Measurements from ENCODE around the gene OR4M1.
"Not testable (repeated sequence)": the region's sequence is repeated elsewhere in the genome, so short reads cannot be mapped to it uniquely, and the experiment has no call there.

The OR4M1 gene
- total RNA-seq, result 0 reads per million in 3 experiments

- DNase-seq, result not testable (repeated sequence)
Measured at GRCh38 chr14:19773204-19773603, at the start of gene OR4M1. Gene OR4M1, plus strand, starts transcription at chr14:19773504. Its CDS starts 6,819 bp downstream, at chr14:19780323.

- no peak for DNase-seq
Measured at GRCh38 chr14:19729359-19729758, 43.9 kb upstream of the OR4M1 start.

- DNase-seq, result no peak
Measured at GRCh38 chr14:19729763-19730162, 43.5 kb upstream of the OR4M1 start.

DNA sequence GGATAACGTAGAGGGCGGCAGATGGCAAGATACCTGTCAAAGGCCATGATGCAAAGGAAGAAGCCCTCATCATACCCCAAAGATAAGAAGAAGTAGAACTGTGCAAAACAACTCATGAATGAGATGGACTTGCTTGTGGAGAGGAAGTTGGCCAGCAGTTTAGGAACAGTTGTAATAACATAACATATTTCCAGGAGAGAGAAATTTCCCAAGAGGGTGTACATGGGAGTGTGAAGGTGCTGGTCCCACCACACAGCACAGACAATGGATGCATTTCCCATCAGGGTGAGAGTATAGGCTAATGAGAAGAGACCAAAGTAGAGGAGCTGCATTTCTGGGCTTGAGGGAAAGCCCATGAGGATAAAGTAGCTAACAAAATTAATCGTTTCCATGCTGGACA, 39.4 kb upstream of the OR4M1 start:
- not testable (repeated sequence) for DNase-seq

- no peak for DNase-seq
Measured at GRCh38 chr14:19743256-19743655, 30.0 kb upstream of the OR4M1 start, which contains the start of gene OR4Q3. Gene OR4Q3, plus strand, starts transcription at chr14:19743571.

DNA sequence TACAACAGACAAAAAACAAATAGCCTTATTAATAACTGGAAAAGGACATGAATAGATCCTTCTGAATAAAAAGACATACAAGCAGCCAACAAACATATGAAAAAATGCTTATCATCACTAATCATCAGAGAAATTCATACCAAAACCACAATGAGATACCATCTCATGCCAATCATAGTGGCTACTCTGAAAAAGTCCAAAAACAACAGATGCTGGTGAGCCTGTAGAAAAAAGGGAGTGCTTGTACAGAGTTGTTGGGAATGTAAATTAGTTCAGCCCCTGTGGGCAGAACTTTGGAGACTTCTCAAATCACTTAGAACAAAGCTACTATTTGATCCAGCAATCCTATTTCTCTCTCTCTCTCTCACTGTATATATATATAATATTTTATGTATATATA, 21.0 kb upstream of the OR4M1 start:
- DNase-seq, result not testable (repeated sequence)

DNA sequence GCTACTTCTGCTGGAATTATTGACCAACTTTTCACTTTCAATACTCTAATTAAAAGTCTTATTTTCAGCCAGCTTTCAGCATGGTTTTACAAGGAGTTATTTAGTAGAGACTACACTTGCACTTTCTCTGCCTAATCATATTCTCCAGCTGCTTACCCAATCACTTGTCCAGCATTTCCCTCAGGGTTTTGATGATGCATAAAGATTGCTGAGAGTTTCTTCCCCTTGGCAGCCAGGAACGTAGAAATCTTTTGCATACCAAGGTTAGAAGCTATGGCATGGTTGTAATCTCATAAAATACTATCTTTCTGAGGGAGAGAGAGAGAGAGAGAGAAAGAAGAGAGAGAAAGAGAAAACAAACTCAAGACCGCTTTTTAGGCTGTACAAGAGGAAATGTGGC, 19.1 kb upstream of the OR4M1 start:
- no peak for DNase-seq

GRCh38 chr14:19771491-19771890, 1.8 kb upstream of the OR4M1 start:
- DNase-seq, result not testable (repeated sequence)

GRCh38 chr14:19771895-19772430, 1.3 kb upstream of the OR4M1 start:
- DNase-seq, result no peak

DNA sequence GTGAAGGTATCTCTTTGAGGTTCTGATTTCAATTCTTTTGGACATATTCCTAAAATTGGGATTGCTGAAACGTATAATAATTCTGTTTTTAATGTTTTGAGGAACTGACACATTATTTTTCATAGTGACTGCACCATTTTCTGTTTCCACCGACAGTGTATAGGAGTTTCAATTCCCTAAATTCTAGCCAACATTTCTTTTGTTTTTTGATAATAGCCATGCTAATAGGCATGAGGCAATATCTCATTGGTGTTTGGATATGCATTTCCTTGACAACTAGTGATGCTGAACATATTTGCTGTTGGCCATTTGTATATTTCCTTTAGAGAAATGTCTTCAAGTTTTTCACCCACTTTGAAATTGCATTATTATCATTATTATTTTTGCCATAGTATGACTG, 850 bp upstream of the OR4M1 start:
- DNase-seq, result not testable (repeated sequence)

GRCh38 chr14:19775587-19775986, 2.3 kb downstream of the OR4M1 start:
- DNase-seq, result no peak

- DNase-seq, result not testable (repeated sequence)
Measured at GRCh38 chr14:19785848-19786247, 12.5 kb downstream of the OR4M1 start.

DNA sequence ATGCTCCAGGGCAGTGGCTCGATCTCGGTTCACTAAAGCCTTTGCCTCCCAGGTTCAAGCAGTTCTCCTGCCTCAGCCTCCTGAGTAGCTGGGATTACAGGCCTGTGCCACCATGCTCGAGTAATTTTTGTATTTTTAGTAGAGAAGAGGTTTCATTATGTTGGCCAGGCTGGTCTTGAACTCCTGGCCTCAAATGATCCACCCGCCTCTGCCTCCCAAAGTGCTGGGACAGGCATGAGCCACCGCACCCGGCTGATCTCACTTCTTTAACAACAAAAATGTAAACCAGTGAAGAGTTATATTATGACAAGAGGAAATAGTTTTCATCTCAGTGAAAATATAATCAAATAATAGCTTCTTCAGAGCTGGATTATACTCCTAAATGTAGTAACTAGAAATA, 14.0 kb downstream of the OR4M1 start:
- not testable (repeated sequence) for DNase-seq

GRCh38 chr14:19788150-19788549, 14.8 kb downstream of the OR4M1 start:
- DNase-seq, result not testable (repeated sequence)

- not testable (repeated sequence) for DNase-seq
Measured at GRCh38 chr14:19796520-19797108, 23.3 kb downstream of the OR4M1 start.

- DNase-seq, result no peak
Measured at GRCh38 chr14:19799880-19800279, 26.6 kb downstream of the OR4M1 start.

GRCh38 chr14:19800282-19801117, 27.2 kb downstream of the OR4M1 start:
- no peak for DNase-seq

DNA sequence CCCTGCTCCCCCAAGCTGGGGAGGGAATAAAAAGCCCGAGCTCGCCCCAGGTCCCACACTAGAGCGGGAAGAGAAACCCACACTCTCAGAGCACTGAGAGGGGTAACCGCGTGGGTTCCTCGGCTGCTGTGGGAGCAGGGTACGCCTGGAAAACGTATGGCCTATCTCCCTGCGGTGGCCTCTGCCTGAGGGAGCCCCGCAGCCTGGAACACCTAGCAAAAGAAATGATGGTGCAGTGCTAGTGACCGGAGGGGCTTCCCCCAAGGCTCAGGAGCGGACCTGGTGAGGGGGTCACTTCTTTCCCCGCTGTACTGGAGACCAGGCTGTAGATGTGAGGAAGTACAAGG, 27.8 kb downstream of the OR4M1 start:
- DNase-seq, result no peak

DNA sequence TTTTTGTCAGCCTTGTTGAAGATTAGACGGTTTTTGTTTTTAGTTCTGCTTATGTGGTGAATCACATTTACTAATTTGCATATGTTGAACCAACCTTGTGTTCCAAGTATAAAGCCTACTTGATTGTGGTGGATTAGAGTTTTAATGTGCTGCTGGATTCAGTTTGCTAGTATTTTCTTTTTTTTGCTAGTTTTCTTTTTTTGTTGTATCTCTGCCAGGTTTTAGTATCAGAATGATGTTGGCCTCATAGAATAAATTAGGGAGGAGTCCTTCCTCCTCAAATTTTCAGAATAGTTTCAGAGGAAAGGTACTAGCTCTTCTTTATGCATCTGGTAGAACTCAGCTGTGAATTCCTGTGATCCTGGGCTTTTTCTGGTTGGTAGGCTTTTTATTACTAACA, 30.2 kb downstream of the OR4M1 start, which contains the start of gene OR4N2:
Gene OR4N2 (plus strand): TSS at position 301 of the 400 bp plus-strand sequence. CDS start 23,679 bp downstream, outside the sequence.
- not testable (repeated sequence) for DNase-seq

GRCh38 chr14:19813171-19813920, 40.0 kb downstream of the OR4M1 start:
- DNase-seq, result not testable (repeated sequence)

GRCh38 chr14:19819879-19820278, 46.6 kb downstream of the OR4M1 start:
- DNase-seq, result not testable (repeated sequence)

GRCh38 chr14:19821016-19821415, 47.7 kb downstream of the OR4M1 start:
- not testable (repeated sequence) for DNase-seq

- DNase-seq, result no peak
Measured at GRCh38 chr14:19823178-19823577, 49.9 kb downstream of the OR4M1 start.

Data from central memory CD4-positive, alpha-beta T cell (primary cell).